A673 (cell line): ENCODE measurements around the gene DPH3. TPM values are rescaled to one million over a fixed set of nuclear protein-coding genes. Genes with fewer than 3 reads are reported as not detected.

Experiments
- BruUV-seq: library from RNA; stranded (reverse); fragments of 400-500 nt; replicated peaks from 2 replicates; lab custom pipeline; 2021; lab: Mats Ljungman, UMichigan
- CTCF ChIA-PET: fragments of 300-600 bp; sonication (Branson Sonifier 250); formaldehyde crosslinking; loops from one replicate; lab custom pipeline; 2022; ENCODE audit warnings: antibody characterized with exemption; lab: Charles Lee
- POLR2A ChIA-PET: fragments of 300-600 bp; sonication (Branson Sonifier 250); formaldehyde crosslinking; loops from one replicate; lab custom pipeline; 2022; ENCODE audit warnings: antibody characterized with exemption; ENCODE audit not compliant: low non-redundant PET; lab: Charles Lee
- DNase-seq: peaks from one replicate; pipeline ENCODE4 v3.0.0-alpha.2; 2015; ENCODE audit warnings: low spot score
- H3K27ac ChIP-seq: fragments of 200-600 bp; sonication (generic); 2 replicates; pipeline ENCODE4 v1.5.1; 2016; ENCODE audit warnings: mixed run types, low read depth, mild to moderate bottlenecking, mixed read lengths, antibody characterized with exemption, low read length; ENCODE audit not compliant: poor library complexity, severe bottlenecking
- H3K27me3 ChIP-seq: fragments of 200-600 bp; sonication (generic); replicated peaks from 2 replicates; pipeline ENCODE4 v1.6.1; 2017; ENCODE audit warnings: mixed run types, low read depth, mild to moderate bottlenecking, mixed read lengths, antibody characterized with exemption, low read length; ENCODE audit not compliant: insufficient read depth, poor library complexity
- H3K36me3 ChIP-seq: fragments of 200-600 bp; sonication (generic); 2 replicates; pipeline ENCODE4 v1.6.1; 2016; ENCODE audit warnings: mixed run types, mild to moderate bottlenecking, mixed read lengths, antibody characterized with exemption, low read length; ENCODE audit not compliant: insufficient read depth, poor library complexity, severe bottlenecking
- H3K4me1 ChIP-seq: fragments of 200-600 bp; sonication (generic); 2 replicates; pipeline ENCODE4 v1.6.1; 2017; ENCODE audit warnings: mixed run types, mild to moderate bottlenecking, mixed read lengths, antibody characterized with exemption, low read length; ENCODE audit not compliant: insufficient read depth, poor library complexity, severe bottlenecking
- H3K4me3 ChIP-seq: fragments of 200-600 bp; sonication (generic); 2 replicates; pipeline ENCODE4 v1.5.1; 2016; ENCODE audit warnings: low read depth, mixed run types, mild to moderate bottlenecking, mixed read lengths, low read length; ENCODE audit not compliant: poor library complexity, severe bottlenecking
- H3K9me3 ChIP-seq: fragments of 200-600 bp; sonication (generic); 2 replicates; pipeline ENCODE4 v1.6.1; 2016; ENCODE audit warnings: mixed run types, low read depth, mild to moderate bottlenecking, mixed read lengths, antibody characterized with exemption, low read length; ENCODE audit not compliant: poor library complexity, severe bottlenecking
- EZH2 ChIP-seq: fragments of 200-600 bp; sonication (generic); IDR thresholded peaks from 2 replicates; pipeline ENCODE4 v1.6.1; 2017; ENCODE audit warnings: borderline replicate concordance, low read depth, mild to moderate bottlenecking, mixed read lengths, antibody characterized with exemption, low read length; ENCODE audit not compliant: poor library complexity, severe bottlenecking
- intact Hi-C: fragments of 100-400 bp; cut with micrococcal nuclease; formaldehyde crosslinking; loops from one replicate; pipeline ENCODE4 v1.10.0; 2022; ENCODE audit not compliant: unreplicated experiment
- total RNA-seq: library from RNA; stranded (reverse); gene quantifications from 2 replicates; pipeline ENCODE4 v1.2.3, GENCODE V29; 2021
- TF ChIP-seq, protein P1 (sequence below): fragments of 300-800, 200-600 bp; sonication (generic); conservative IDR thresholded peaks from 2 replicates; pipeline ENCODE4 v1.5.1; 2017; ENCODE audit warnings: low read depth, mild to moderate bottlenecking, antibody characterized with exemption, low read length, moderate library complexity, mixed read lengths

The DPH3 gene
- total RNA-seq, 1 experiment from 2014 or later, result 26.4 TPM

DNA sequence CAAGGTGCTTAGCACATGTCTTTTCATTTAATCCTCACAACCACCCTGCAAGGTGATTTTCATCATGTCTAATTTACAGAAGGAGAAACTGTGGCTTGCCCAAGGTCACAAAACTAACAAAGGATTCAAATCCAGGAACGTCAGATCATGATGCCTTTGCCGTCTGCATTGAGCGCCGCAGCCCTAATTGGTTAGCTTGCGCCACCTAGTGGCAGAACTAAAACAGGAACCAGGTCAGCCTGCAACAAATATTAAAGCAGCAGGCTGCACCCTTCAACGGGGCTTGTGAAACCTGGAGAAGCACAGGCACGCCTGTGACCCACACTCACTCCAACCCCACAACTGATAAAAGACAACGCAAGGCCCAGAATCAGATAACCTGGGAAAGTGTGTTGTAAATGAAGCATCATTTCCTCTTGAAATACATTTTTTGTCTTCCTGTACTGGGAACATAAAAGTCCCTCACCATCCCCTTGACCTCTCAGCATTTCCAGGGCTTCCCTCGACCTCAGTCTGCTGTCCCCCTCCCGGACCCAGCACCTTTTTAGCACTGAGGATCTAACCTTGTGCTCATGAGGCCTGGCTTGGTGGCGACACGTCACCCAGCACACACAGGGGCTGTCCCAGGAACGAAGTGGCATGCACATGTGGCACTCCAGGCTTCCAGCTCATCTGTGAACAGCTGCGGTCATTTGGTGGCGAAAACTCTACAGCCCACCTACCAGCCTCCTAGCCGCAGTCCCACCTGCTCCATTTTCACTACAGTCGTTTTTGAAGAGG lies 17.3 kb downstream of the DPH3 start:
- no peaks in the 10 kb centered on the region for H3K4me1 ChIP-seq
- DNase-seq, result peak; percentile 85
- no peaks in the 10 kb centered on the region for H3K9me3 ChIP-seq
- no peak overlapping the region for H3K27ac ChIP-seq
- BruUV-seq, result no TSS peak
- H3K36me3 ChIP-seq, result no peaks in the 10 kb centered on the region
- POLR2A ChIA-PET, result no interaction called here
- TF ChIP-seq, protein P1, sequence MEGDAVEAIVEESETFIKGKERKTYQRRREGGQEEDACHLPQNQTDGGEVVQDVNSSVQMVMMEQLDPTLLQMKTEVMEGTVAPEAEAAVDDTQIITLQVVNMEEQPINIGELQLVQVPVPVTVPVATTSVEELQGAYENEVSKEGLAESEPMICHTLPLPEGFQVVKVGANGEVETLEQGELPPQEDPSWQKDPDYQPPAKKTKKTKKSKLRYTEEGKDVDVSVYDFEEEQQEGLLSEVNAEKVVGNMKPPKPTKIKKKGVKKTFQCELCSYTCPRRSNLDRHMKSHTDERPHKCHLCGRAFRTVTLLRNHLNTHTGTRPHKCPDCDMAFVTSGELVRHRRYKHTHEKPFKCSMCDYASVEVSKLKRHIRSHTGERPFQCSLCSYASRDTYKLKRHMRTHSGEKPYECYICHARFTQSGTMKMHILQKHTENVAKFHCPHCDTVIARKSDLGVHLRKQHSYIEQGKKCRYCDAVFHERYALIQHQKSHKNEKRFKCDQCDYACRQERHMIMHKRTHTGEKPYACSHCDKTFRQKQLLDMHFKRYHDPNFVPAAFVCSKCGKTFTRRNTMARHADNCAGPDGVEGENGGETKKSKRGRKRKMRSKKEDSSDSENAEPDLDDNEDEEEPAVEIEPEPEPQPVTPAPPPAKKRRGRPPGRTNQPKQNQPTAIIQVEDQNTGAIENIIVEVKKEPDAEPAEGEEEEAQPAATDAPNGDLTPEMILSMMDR, result peak; percentile 97
- no peak for TF ChIP-seq EZH2
- CTCF ChIA-PET, result interaction anchor here (0.6 to 1.0 kb wide), 7 partner anchors 11 to 443 kb away, joined by 3 to 5 read pairs (median 3); partner anchors contain the start of genes DPH3 and OXNAD1
- intact Hi-C loops, result loop anchor here (2.0 to 5.0 kb wide), 5 partner anchors 69 to 1045 kb away; no protein-coding TSS in a partner anchor
- no peaks in the 10 kb centered on the region for H3K27me3 ChIP-seq
- no peak overlapping the region for H3K4me3 ChIP-seq

DNA sequence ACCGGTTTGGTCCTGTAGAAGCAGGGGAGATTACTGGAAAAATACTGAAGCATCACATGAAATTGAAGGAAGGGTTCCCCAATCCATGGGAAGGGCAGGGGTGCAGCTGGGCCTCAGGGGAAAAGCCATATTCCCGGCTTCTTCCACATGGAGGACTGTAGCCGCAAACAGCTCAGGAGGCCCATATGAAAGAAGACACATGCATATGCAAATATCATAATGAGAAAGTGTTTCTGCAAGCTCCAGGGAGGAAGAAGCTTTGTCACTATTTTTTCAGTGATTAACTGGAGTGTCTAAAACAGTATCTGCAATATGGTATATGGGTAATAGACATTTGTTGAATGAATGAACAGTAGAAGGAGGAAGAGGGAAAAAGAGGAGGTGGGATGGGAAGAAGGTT lies 19.1 kb downstream of the DPH3 start:
- intact Hi-C loops, result loop anchor here (2.0 to 5.0 kb wide), 4 partner anchors 67 to 613 kb away; no protein-coding TSS in a partner anchor

DNA sequence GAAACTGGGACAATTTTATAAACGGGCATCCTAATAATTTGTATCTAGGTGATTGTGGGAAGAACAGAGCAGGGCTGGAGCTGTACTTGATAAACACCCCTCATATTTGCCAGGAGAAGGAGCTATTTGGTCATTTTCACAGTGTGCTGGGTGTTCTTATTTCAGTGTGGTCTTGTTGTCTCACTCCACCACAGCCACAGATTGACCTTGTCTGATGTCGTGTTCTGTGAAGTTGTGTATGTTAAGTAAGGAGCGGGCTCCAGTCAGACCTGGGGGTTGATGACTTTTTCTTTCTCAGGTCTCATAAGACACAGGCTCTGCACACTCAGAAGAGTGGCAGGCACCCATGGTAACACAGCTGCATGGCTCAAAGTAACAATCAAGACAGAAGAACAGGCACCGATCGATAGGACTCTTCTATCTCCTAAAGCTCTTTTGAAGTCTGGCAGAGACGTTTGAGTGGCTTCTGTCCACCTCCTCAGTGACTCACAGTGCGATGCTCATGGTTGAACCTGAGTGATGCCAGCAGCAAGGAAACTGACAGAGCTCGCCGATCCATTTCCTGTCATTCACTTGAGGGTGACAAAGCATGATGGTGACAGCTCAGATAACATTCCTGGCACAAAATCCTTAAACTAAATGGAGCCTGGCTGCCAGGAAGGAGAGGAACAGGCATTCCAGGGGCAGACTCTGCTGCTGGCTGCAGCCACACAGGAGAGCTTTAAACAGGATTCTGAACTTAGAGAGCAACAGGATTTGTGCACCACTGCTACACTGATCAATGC lies 20.8 kb downstream of the DPH3 start:
- Histone ChIP-seq H3K9me3 (no peaks in the 10 kb centered on the region), H3K4me1 (no peaks in the 10 kb centered on the region), H3K4me3 (no peak overlapping the region), H3K27ac (no peak overlapping the region), H3K36me3 (no peaks in the 10 kb centered on the region), H3K27me3 (no peaks in the 10 kb centered on the region)
- no TSS peak for BruUV-seq
- no peak for TF ChIP-seq EZH2
- TF ChIP-seq, protein P1, result no peak
- ChIA-PET CTCF (interaction anchor here (0.6 to 0.8 kb wide), 2 partner anchors 65 to 199 kb away, joined by 3 read pairs; no protein-coding TSS in a partner anchor), POLR2A (no interaction called here)
- DNase-seq, result peak; percentile 30
- intact Hi-C loops, result no loop called here

More for the DNA sequence above, 19.1 kb downstream of the DPH3 start:
- TF ChIP-seq EZH2, result no peak
- TF ChIP-seq, protein P1, result no peak
- Histone ChIP-seq H3K36me3 (no peaks in the 10 kb centered on the region), H3K27me3 (no peaks in the 10 kb centered on the region), H3K4me3 (no peak overlapping the region), H3K4me1 (no peaks in the 10 kb centered on the region), H3K9me3 (no peaks in the 10 kb centered on the region), H3K27ac (no peak overlapping the region)
- no TSS peak for BruUV-seq
- DNase-seq, result no peak
- POLR2A ChIA-PET, result no interaction called here
- CTCF ChIA-PET, result interaction anchor here (0.5 to 0.6 kb wide), 2 partner anchors 222 to 456 kb away, joined by 3 to 4 read pairs; no protein-coding TSS in a partner anchor
